HepG2 (cell line): ENCODE measurements around the gene GNAS. TPM values are rescaled to one million over a fixed set of nuclear protein-coding genes. Genes with fewer than 3 reads are reported as not detected.

Experiments used
- AGO2 ChIP-seq: fragments of 200-400 bp; formaldehyde crosslinking; optimal IDR thresholded peaks from 2 replicates; pipeline ENCODE3; 2017; ENCODE audit warnings: mild to moderate bottlenecking, low read depth, low read length, moderate library complexity
- ARHGAP35 ChIP-seq: sonication (generic); formaldehyde crosslinking; IDR thresholded peaks from 2 replicates; pipeline ENCODE4 v1.9.0; 2022; ENCODE audit warnings: mild to moderate bottlenecking, inconsistent platforms, moderate library complexity, missing genetic modification reagents, borderline replicate concordance
- ATF7-NPFF ChIP-seq: sonication (generic); formaldehyde crosslinking; IDR thresholded peaks from 2 replicates; pipeline ENCODE4 v1.8.1; 2023; ENCODE audit warnings: mild to moderate bottlenecking, low read depth, missing genetic modification reagents, moderate library complexity
- CCDC6 ChIP-seq: sonication (generic); formaldehyde crosslinking; IDR thresholded peaks from 2 replicates; pipeline ENCODE4 v1.8.1; 2022; ENCODE audit warnings: mild to moderate bottlenecking, missing genetic modification reagents, moderate library complexity
- CHD2 ChIP-seq: IDR thresholded peaks from 2 replicates; pipeline ENCODE4 v1.6.1; 2011; ENCODE audit warnings: low read depth, low read length, improper control_type of control experiment
- CREBL2 ChIP-seq: sonication (generic); formaldehyde crosslinking; IDR thresholded peaks from 2 replicates; pipeline ENCODE4 v1.8.1; 2023; ENCODE audit warnings: missing genetic modification reagents, mild to moderate bottlenecking, borderline replicate concordance
- HNF4G ChIP-seq, 2 experiments: sonication (generic) in 1 of 2; formaldehyde crosslinking in 1 of 2; IDR thresholded peaks; 2 replicates each; pipeline versions ENCODE4 v1.4.0 to v1.6.1; 2011 to 2020; ENCODE audit warnings: borderline replicate concordance in 2 of 2, low read depth in 2 of 2, mild to moderate bottlenecking in 2 of 2, low read length in 1 of 2, missing genetic modification reagents in 1 of 2, moderate library complexity in 1 of 2
- MYC ChIP-seq: sonication (generic); formaldehyde crosslinking; IDR thresholded peaks from 2 replicates; pipeline ENCODE4 v1.9.0; 2021; ENCODE audit warnings: missing genetic modification reagents, borderline replicate concordance
- NFAT5 ChIP-seq: sonication (generic); formaldehyde crosslinking; IDR thresholded peaks from 2 replicates; pipeline ENCODE4 v1.4.0; 2020; ENCODE audit warnings: missing genetic modification reagents
- PATZ1 ChIP-seq: sonication (generic); formaldehyde crosslinking; IDR thresholded peaks from 2 replicates; pipeline ENCODE4 v1.4.0; 2020; ENCODE audit warnings: missing genetic modification reagents
- REXO4 ChIP-seq: sonication (generic); formaldehyde crosslinking; IDR thresholded peaks from 2 replicates; pipeline ENCODE4 v1.8.0; 2022; ENCODE audit warnings: missing genetic modification reagents, mild to moderate bottlenecking, borderline replicate concordance
- SOX13 ChIP-seq, 3 experiments: fragments of 450-650 bp in 1 of 3; sonication (generic) in 1 of 3; formaldehyde crosslinking in 1 of 3; IDR thresholded peaks in 2 of 3; conservative IDR thresholded peaks in 1 of 3; 2 replicates each; pipeline versions ENCODE4 v1.5.0 to v1.6.1; 2016 to 2020; ENCODE audit warnings: antibody characterized with exemption in 1 of 3, mild to moderate bottlenecking in 1 of 3, missing compliant biosample characterization in 1 of 3, missing genetic modification reagents in 1 of 3, moderate library complexity in 1 of 3
- SOX6 ChIP-seq, 2 experiments: fragments of 450-650 bp in 1 of 2; sonication (generic) in 1 of 2; formaldehyde crosslinking in 1 of 2; IDR thresholded peaks; 2 replicates each; pipeline versions ENCODE4 v1.4.0 to v1.6.1; 2017 to 2020; ENCODE audit warnings: antibody characterized with exemption in 1 of 2, mild to moderate bottlenecking in 1 of 2, missing genetic modification reagents in 1 of 2
- YY1 ChIP-seq: IDR thresholded peaks from 2 replicates; pipeline ENCODE4 v1.6.1; 2011; ENCODE audit warnings: low read length, low read depth, moderate library complexity, mild to moderate bottlenecking; ENCODE audit not compliant: insufficient read depth, insufficient replicate concordance
- ZFP36L1 ChIP-seq: sonication (generic); formaldehyde crosslinking; IDR thresholded peaks from 2 replicates; pipeline ENCODE4 v1.8.0; 2022; ENCODE audit warnings: mild to moderate bottlenecking, missing genetic modification reagents, moderate library complexity
- ZNF138 ChIP-seq: sonication (generic); formaldehyde crosslinking; IDR thresholded peaks from 2 replicates; pipeline ENCODE4 v1.5.0; 2020; ENCODE audit warnings: mild to moderate bottlenecking, low read depth, missing genetic modification reagents
- ZNF335 ChIP-seq: sonication (generic); formaldehyde crosslinking; IDR thresholded peaks from 2 replicates; pipeline ENCODE4 v1.4.0; 2020; ENCODE audit warnings: missing genetic modification reagents
- ZNF430 ChIP-seq: sonication (generic); formaldehyde crosslinking; IDR thresholded peaks from 2 replicates; pipeline ENCODE4 v1.9.0; 2021; ENCODE audit warnings: mild to moderate bottlenecking, missing genetic modification reagents
- ZNF547 ChIP-seq: sonication (generic); formaldehyde crosslinking; IDR thresholded peaks from 2 replicates; pipeline ENCODE4 v1.5.1; 2020; ENCODE audit warnings: mild to moderate bottlenecking, missing genetic modification reagents
- ZNF557 ChIP-seq: sonication (generic); formaldehyde crosslinking; IDR thresholded peaks from 2 replicates; pipeline ENCODE4 v1.4.0; 2020; ENCODE audit warnings: missing genetic modification reagents
- polyA plus RNA-seq, 8 experiments: library from polyadenylated mRNA; depleted of rRNA in 3 of 8; stranded (reverse) in 7 of 8; unstranded in 1 of 8; fragments of >200 nt; fragmentation: Illumina TruSeq in 4 of 8; extraction: Trizol in 4 of 8; gene quantifications; 2 replicates each; pipeline versions ENCODE4 v1.2.1 to v1.2.3, GENCODE V29; 2011 to 2016; ENCODE audit warnings: low read depth in 4 of 8, missing spikeins in 1 of 8, mixed read lengths in 1 of 8; ENCODE audit not compliant: insufficient read depth in 1 of 8
- total RNA-seq, 5 experiments: library from RNA; depleted of rRNA; stranded (reverse); fragments of >200 nt; fragmentation: Illumina TruSeq; extraction: Trizol; gene quantifications; 2 replicates each; pipeline ENCODE4 v1.2.3, GENCODE V29; 2016; ENCODE audit warnings: low read depth in 1 of 5

The GNAS gene
- total and polyA plus RNA-seq, 2 of the 13 experiments (the other 11 are each of a cell fraction or from before 2014, with no cell fraction given): 407 to 1,008 TPM

- TF ChIP-seq NFAT5 (CRISPR knock-in tag) (peak; percentile 86; the same call in 1 of the 2 replicates), ZNF430 (CRISPR knock-in tag) (peak; percentile 57; the same call in 1 of the 2 replicates), ARHGAP35 (no peak; the same call in 1 of the 2 replicates), YY1 (peak; percentile 45), CHD2 (0 out of 2 replicates have a peak, but pooled peaks have one; percentile 39), REXO4 (CRISPR knock-in tag) (peak; percentile 13; the same call in 1 of the 2 replicates), AGO2 (peak; percentile 90), SOX6 (IDR thresholded peaks at IDR 0.05) (no peak), SOX6 (CRISPR knock-in tag; IDR thresholded peaks at IDR 0.05) (0 out of 2 replicates have a peak, but pooled peaks have one; percentile 19), PATZ1 (CRISPR knock-in tag) (peak; percentile 98), SOX13 (IDR thresholded peaks at IDR 0.05) (no peak), SOX13 (CRISPR knock-in tag; conservative IDR thresholded peaks at IDR 0.05 in 1 of 2, IDR thresholded peaks at IDR 0.05 in 1 of 2) (no peak; a peak in 1 of 4 replicates), CCDC6 (CRISPR knock-in tag) (peak; percentile 15; the same call in 1 of the 2 replicates), ZNF335 (CRISPR knock-in tag) (no peak), ATF7-NPFF (CRISPR knock-in tag) (no peak; the same call in 1 of the 2 replicates), MYC (CRISPR knock-in tag) (peak; percentile 78), ZNF547 (CRISPR knock-in tag) (peak; percentile 52; the same call in 1 of the 2 replicates), ZNF557 (CRISPR knock-in tag) (peak; percentile 67; the same call in 1 of the 2 replicates), ZNF138 (CRISPR knock-in tag) (peak; percentile 67; the same call in 1 of the 2 replicates), ZFP36L1 (CRISPR knock-in tag) (no peak), HNF4G (IDR thresholded peaks at IDR 0.05; ENCODE audit: borderline replicate concordance, low read depth, low read length) (no peak), HNF4G (CRISPR knock-in tag; IDR thresholded peaks at IDR 0.05; ENCODE audit: borderline replicate concordance, low read depth) (no peak), CREBL2 (CRISPR knock-in tag) (peak; percentile 18; the same call in 1 of the 2 replicates)
Observed at GRCh38 chr20:58890518-58891085, 38.1 kb downstream of the GNAS start (continued).
